Measurements from ENCODE around the gene GATA5. TPM values are rescaled to one million over a fixed set of nuclear protein-coding genes. Genes with fewer than 3 reads are reported as not detected.

Gene GATA5
- total RNA-seq, 1 experiment from 2014 or later = not detected

GRCh38 chr20:62441987-62442539 lies 33.7 kb downstream of the GATA5 start (continued):
- no peak for TF ChIP-seq CBX3 (IDR thresholded peaks at IDR 0.05; ENCODE audit: low read depth)
- TF ChIP-seq, protein P1, sequence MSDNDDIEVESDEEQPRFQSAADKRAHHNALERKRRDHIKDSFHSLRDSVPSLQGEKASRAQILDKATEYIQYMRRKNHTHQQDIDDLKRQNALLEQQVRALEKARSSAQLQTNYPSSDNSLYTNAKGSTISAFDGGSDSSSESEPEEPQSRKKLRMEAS (IDR thresholded peaks at IDR 0.05) = no peak
- no peak for TF ChIP-seq SIN3A (IDR thresholded peaks at IDR 0.05; ENCODE audit: low read depth)
- TF ChIP-seq SRF (IDR thresholded peaks at IDR 0.05; ENCODE audit: low read depth) = no peak
- no peak for TF ChIP-seq ELF1 (IDR thresholded peaks at IDR 0.05; ENCODE audit: borderline replicate concordance, low read depth)
- TF ChIP-seq CEBPB (IDR thresholded peaks at IDR 0.05; ENCODE audit: low read depth) = no peak
- TF ChIP-seq FOSL1 (IDR thresholded peaks at IDR 0.05; ENCODE audit: low read depth) = no peak
- no peak for TF ChIP-seq EZH2 (IDR thresholded peaks at IDR 0.05)

- Histone ChIP-seq H3K79me2 (ENCODE audit: insufficient read depth, low read length) (no peaks in the 10 kb centered on the region), H3K9me2 (ENCODE audit: insufficient read depth) (no peaks in the 10 kb centered on the region), H3K36me3 (ENCODE audit: control insufficient read depth in 1 of 2, insufficient read depth in 2 of 2, low read length in 2 of 2) (no peaks in the 10 kb centered on the region), H4K20me1 (ENCODE audit: insufficient read depth) (no peaks in the 10 kb centered on the region), H3K27me3 (ENCODE audit: insufficient read depth, low read length) (no peaks in the 10 kb centered on the region), H3K4me1 (ENCODE audit: control insufficient read depth in 1 of 2, insufficient read depth in 2 of 2, low read length in 2 of 2) (no peaks in the 10 kb centered on the region), H3K4me2 (ENCODE audit: low read length) (no peak overlapping the region), H3K9me3 (ENCODE audit: control insufficient read depth in 1 of 2, insufficient read depth in 1 of 2, low read depth in 1 of 2, low read length in 2 of 2) (no peaks in the 10 kb centered on the region), H2AFZ (ENCODE audit: low read depth, low read length, poor library complexity, severe bottlenecking) (no peak overlapping the region), H3K4me3 (replicated peaks in 1 of 2; ENCODE audit: low read depth in 1 of 2, low read length in 2 of 2) (no peak overlapping the region), H3K27ac (ENCODE audit: low read depth, low read length) (no peak overlapping the region), H3K9ac (ENCODE audit: low read length) (no peak overlapping the region)
- ChIA-PET CTCF (no interaction called here), POLR2A (no interaction called here), RAD21 (ENCODE audit: low non-redundant PET in 1 of 2, low total read pairs in 2 of 2, uncharacterized antibody in 2 of 2, unreplicated experiment in 2 of 2) (no interaction called here)
- no TSS peak for BruUV-seq (replicated peaks)
- no peak for ATAC-seq
- DNase-seq (ENCODE audit: low read depth, low spot score) = no peak
- TF ChIP-seq, protein P2, sequence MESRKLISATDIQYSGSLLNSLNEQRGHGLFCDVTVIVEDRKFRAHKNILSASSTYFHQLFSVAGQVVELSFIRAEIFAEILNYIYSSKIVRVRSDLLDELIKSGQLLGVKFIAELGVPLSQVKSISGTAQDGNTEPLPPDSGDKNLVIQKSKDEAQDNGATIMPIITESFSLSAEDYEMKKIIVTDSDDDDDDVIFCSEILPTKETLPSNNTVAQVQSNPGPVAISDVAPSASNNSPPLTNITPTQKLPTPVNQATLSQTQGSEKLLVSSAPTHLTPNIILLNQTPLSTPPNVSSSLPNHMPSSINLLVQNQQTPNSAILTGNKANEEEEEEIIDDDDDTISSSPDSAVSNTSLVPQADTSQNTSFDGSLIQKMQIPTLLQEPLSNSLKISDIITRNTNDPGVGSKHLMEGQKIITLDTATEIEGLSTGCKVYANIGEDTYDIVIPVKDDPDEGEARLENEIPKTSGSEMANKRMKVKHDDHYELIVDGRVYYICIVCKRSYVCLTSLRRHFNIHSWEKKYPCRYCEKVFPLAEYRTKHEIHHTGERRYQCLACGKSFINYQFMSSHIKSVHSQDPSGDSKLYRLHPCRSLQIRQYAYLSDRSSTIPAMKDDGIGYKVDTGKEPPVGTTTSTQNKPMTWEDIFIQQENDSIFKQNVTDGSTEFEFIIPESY (IDR thresholded peaks at IDR 0.05; ENCODE audit: extremely low read depth, insufficient replicate concordance, low read length) = no peak
- no peak for TF ChIP-seq POLR2A (IDR thresholded peaks at IDR 0.05; ENCODE audit: borderline replicate concordance, extremely low read depth, insufficient read depth, insufficient read length)
- no peak for TF ChIP-seq FOSL1 (IDR thresholded peaks at IDR 0.05; ENCODE audit: low read depth)
- TF ChIP-seq JUND (IDR thresholded peaks at IDR 0.05) = no peak
- no peak for TF ChIP-seq TCF7L2 (IDR thresholded peaks at IDR 0.05; ENCODE audit: borderline replicate concordance, extremely low read depth, insufficient read depth, insufficient read length)
- TF ChIP-seq POLR2AphosphoS5 (IDR thresholded peaks at IDR 0.05; ENCODE audit: low read depth, low read length) = no peak
- intact Hi-C loops (cut with micrococcal nuclease) = no loop called here
These were observed 36.6 kb downstream of the GATA5 start for GRCh38 chr20:62439218-62439617.
